Astrocyte (in vitro differentiated cells and primary cell): ENCODE results near the gene RASA2.

Experiments used
- CTCF ChIP-seq: IDR thresholded peaks from 2 replicates; pipeline ENCODE4 v1.5.1; 2011; ENCODE audit warnings: low read depth, mild to moderate bottlenecking, inconsistent platforms, low read length, moderate library complexity; ENCODE audit not compliant: insufficient read depth
- EZH2 ChIP-seq: IDR thresholded peaks from 2 replicates; pipeline ENCODE4 v1.6.1; 2012; ENCODE audit warnings: mild to moderate bottlenecking, low read length, inconsistent platforms; ENCODE audit not compliant: insufficient read depth

GRCh38 chr3:141618103-141618910, 131.5 kb downstream of the RASA2 start:
- TF ChIP-seq CTCF = no peak
- TF ChIP-seq EZH2 = no peak
